Subcutaneous adipose tissue (tissue), 4 donors: Measurements from ENCODE around the gene ACE. TPM values are rescaled to one million over a fixed set of nuclear protein-coding genes. Genes with fewer than 3 reads are reported as not detected.

Source experiments
- CTCF ChIP-seq: fragments of 450-650 bp; IDR thresholded peaks from one replicate; pipeline ENCODE4 v1.5.1; 2016; ENCODE audit warnings: low read depth, mild to moderate bottlenecking, control low read depth, antibody characterized with exemption, moderate library complexity
- total RNA-seq, 4 donors: library from RNA; depleted of rRNA; stranded (reverse); fragments of >200 nt; gene quantifications; one replicate each; pipeline ENCODE4 v1.1.0, GENCODE V29; 2016

Gene ACE
- total RNA-seq, 4 donors from 2014 or later: 5.7 to 95.2 (median 16.8) TPM

GRCh38 chr17:63463771-63464170 lies 13.1 kb upstream of the ACE start:
- no peak for TF ChIP-seq CTCF

GRCh38 chr17:63464691-63465236 lies 12.1 kb upstream of the ACE start:
- TF ChIP-seq CTCF: no peak

DNA sequence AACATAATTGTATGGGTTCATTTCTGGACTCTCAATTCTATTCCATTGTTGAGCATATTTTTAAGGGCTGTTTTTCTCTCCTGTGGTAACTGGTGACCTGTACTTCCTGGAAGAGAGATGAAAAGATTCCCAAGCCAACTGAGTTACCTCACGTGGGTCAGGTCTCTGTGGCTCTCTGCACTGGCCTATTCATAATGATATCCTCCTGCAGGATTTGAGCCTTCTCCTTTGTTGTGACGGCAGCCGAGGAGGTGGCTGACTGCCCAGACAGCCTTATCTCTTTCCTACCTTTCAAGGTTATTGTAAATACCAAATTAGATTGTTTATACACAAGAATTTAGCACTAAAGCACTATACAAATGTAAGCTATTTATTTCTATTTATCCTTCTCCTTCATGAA lies 2.7 kb upstream of the ACE start:
- TF ChIP-seq CTCF: no peak

DNA sequence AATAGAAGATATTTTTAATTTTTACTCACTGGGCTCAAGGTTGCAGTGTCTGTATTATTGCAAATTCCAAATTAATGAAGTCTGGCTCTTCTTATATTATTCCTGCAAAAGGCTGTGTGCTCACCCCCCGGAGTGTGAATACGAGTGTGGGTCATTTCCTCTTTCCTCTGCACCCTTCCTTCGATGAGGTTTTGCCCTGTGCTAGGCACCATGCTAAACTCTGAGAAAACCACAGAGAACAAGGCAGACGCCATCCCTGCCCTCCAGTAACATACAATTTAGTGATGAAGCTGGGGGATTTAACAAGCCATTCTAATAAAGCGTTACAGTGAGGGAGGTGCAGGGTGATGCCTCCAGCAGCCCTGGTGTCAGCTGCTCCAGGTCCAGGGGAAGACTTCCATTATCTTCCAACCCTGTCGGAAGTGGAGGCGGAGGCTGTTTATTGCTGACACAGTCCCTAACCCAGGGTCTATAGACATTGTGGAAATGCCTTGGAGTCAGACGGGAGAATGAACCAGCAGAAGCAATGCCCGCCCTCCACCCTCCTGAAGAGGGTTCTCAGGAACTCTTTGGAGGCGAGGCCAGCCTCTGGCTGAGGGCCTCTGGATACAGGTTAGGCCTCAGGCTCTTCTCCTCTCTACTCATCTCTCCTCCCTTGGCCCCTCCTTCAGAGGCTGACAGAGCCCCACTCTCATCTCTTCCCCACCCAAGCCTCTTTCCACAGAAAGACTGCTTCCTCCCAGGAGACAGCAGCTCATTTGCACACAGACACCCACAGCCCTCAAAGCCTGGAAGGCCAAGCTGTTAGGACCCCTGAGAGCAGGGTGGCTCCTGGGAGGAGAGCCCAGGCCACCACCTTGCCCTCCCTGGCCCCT lies 2.0 kb upstream of the ACE start:
- TF ChIP-seq CTCF: no peak

DNA sequence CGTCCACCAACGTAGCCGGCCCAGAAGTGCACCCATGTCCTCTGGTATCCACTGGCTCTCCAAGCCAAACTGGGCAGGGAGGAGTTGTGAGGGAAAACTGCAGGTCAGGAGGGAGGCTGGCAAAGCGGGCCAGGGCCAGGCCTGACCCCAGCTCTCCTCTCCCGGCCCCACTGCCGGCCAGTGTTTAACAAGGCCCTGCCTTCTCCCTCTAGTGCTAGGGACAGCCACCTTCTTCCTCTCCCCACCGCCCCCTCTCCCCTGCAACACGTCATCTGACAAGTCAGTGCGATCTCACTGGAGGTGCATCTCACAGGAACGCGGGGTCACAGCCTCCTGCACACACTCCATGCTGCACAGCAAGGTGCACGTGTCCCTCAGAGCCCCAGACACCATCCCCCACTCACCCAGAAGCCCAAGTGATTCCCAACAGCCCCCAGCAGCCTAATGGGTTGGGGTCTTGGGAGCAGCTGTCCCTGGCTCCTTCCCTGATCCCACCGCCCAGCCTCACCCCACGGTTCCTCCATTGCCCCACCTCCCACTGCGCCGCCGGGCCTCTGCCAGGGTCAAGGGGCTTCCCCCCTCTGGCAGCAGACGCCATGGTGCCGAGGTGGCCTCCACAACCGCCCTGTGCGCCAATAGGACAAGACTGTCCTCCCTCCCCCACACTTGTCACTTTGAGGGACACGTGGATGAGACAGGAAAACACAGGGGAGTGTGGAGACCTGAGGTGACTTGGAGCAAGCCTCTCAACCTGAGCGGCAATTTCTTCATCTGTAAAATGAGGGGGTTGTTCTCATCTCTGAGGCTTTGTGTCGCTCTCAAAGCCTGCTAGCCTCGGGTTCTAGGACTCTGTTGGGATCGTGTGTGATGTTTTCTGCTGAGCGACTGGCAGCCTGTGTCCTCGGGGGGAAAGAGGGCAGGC lies 1.1 kb upstream of the ACE start:
- TF ChIP-seq CTCF: no peak

- TF ChIP-seq CTCF: no peak
Observed at GRCh38 chr17:63476459-63476853, 405 bp upstream of the ACE start.
